ENCODE data around the gene TMEM161A.

TMEM161A gene

DNA sequence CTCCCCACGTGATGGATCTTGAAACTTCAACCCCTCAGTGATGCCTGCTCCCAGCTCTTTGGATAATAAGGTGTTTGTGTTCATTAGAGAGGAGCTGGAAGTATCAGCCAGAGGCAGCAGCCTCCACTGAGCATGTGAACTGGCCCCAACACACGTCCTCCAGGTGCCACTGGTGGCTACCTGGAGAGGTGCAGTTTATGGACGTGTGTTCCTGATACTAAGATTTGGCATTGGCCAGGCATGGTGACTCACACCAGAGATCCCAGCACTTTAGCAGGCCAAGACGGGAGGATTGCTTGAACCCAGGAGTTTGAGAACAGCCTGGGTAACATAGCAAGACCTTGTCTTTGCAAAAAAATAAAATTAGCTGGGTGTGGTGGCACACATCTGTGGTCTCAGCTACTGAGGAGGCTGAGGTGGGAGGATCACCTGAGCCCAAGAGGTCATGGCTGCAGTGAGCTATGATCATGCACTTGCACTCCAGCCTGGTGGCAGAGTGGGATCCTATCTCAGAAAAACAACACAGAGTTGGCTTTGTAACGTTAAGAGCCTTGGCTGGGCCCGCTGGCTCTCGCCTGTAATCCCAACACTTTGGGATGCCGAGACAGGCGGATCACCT is 40.1 kb downstream of the TMEM161A start:
- DNase-seq (ENCODE audit: low read depth in 2 of 2) = no peak

DNA sequence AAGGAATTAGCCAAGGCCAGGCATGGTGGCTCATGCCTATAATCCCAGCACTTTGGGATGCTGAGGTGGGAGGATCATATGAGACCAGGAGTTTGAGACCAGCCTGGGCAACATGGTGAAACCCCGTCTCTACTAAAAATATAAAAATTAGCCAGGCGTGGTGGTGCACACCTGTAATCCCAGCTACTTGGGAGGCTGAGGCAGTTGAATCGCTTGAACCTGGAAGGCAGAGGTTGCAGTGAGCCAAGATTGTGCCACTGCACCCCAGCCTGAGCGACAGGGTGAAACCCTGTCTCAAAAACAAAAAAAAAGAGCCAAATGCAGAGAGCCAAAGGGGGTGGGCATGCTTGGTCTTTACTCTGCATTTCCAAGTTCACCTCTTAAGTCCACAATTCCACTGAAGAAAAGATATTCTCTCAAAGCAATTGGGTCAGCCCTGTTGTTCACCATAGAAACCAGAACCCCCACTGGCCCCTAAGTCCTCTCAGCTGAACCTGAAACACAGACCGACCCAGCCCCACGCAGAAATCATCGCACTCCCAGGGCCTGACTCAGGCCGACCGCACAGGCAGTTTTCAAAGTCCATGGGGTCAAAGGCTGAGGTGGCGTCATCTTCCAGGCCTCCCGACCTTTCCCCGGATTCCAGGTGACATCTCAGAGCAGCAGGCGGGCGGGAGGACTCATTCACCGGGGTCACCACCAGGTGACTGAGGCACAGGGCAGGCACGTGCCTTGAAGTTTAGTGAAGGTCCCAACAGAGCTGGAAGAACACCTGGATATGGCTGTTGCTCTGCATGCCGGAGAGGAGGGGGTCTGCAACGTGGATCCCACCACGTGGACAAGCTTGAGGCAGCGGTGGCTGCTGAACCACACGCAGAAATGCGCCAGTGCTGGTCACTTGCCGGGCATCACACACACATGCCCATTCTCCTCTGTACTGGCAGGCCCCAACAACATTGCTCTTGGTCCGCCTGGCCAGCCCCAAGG is 41.3 kb downstream of the TMEM161A start:
- DNase-seq (ENCODE audit: low read depth in 2 of 2) = no peak

GRCh38 chr19:19095691-19096090 is 42.6 kb downstream of the TMEM161A start:
- DNase-seq (ENCODE audit: low read depth in 2 of 2) = no peak

GRCh38 chr19:19094513-19094912 is 43.8 kb downstream of the TMEM161A start:
- DNase-seq (ENCODE audit: low read depth in 2 of 2) = no peak

DNA sequence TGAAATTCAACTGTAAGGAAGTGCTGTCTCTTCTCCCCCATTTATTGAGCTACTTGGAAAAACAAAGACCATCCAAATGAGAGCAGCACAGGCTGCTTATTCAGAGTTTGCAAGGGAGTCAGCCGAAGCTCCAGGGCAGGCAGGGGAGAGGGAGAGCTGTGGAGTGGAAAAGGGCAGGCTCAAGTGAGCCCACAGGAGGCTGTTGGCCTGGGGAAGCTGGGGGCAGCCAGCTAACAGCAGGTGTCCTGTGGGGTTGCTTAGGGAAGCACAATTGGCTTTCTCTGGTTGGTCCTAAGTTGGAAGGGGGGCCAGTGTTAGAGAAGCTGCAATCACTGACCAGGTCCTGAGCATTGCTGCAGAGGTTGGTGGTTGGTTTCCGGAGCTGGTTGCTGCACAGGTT is 50.6 kb downstream of the TMEM161A start:
- no peak for DNase-seq (ENCODE audit: low read depth in 2 of 2)

GRCh38 chr19:19083413-19084178 is 54.7 kb downstream of the TMEM161A start:
- DNase-seq (ENCODE audit: low read depth in 2 of 2) = no peak

GRCh38 chr19:19081642-19082151 is 56.6 kb downstream of the TMEM161A start:
- DNase-seq (ENCODE audit: low read depth in 2 of 2) = no peak

GRCh38 chr19:19079571-19079970 is 58.7 kb downstream of the TMEM161A start:
- DNase-seq (ENCODE audit: low read depth in 2 of 2) = no peak

DNA sequence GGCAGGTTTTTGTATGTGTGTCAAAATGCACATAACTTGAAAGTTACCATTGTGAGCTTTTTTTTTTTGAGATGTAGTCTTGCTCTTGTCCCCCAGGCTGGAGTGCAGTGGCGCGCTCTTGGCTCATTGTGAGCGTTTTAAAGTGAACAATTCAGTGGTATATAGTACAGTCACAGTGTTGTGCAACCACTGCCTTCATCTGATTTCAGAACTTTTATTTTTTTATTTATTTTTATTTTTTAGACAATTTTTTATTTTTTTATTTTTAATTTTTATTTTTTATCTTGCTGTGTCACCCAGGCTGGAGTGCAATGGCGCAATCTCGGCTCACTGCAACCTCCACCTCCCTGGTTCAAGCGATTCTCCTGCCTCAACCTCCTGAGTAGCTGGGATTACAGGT is 59.5 kb downstream of the TMEM161A start:
- no peak for DNase-seq (ENCODE audit: low read depth in 2 of 2)

DNA sequence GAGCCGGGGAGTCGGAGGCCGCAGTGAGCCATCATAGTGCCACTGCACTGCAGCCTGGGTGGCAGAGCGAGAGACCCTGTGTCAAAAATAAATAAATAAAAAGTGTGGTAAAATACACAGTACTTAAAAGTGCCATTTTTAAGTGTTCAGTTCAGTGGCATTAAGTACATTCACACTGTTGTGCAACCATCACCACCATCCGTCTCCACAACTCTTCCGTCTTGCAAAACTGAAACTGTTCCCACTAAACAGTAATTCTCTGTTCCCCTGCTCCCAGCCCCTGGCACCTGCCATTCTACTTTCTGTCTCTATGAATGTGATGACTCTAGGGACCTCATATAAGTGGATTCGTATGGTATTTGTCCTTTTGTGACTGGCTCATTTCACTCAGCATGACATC is 61.2 kb downstream of the TMEM161A start:
- no peak for DNase-seq (ENCODE audit: low read depth in 2 of 2)

DNA sequence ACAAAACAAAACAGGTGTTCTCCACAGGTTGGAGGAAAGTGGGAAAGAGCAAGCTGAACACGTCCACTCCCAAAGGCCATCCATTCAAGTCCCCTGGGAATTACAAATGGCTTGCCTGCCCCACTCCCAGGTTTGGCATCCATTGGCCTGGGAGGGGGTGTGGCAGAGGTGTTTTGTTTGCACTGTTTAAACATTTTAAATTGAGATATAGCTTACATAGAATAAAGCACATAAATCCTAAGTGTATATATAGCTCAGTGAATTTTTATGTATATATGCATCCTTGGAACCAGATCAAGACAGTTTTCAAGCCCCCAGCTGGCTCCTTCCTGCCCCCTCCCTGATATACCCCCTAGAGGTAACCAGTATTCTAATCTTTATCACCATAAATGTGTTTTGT is 61.8 kb downstream of the TMEM161A start:
- DNase-seq (ENCODE audit: low read depth in 2 of 2) = no peak

GRCh38 chr19:19075126-19075525 is 63.2 kb downstream of the TMEM161A start:
- no peak for DNase-seq (ENCODE audit: low read depth in 2 of 2)

GRCh38 chr19:19074196-19074882 is 63.9 kb downstream of the TMEM161A start:
- no peak for DNase-seq (ENCODE audit: low read depth in 2 of 2)

DNA sequence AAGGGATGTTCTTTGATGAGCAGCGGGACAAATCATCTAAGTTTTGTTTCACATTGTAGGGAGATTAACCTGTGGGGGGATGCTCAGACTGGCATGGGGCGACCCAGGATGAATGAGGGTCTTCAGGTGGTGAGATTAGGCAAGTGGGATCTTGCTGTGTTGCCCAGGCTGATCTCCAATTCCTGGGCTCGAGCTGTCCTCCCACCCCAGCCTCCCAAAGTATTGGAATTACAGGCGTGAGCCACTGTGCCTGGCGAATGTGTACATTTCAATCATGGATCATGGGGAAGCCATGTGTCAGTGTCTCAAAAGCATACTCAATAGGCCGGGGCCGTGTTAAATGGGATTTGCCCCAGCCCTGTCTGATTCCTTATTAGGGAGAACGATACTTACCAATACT is 66.4 kb downstream of the TMEM161A start:
- no peak for DNase-seq (ENCODE audit: low read depth in 2 of 2)
